Tracheal epithelial cell (primary cell): ENCODE measurements around the gene ADGRG2. TPM values are rescaled to one million over a fixed set of nuclear protein-coding genes. Genes with fewer than 3 reads are reported as not detected.

Experiments used
- total RNA-seq: library from RNA; depleted of rRNA; stranded (reverse); fragments of >200 nt; gene quantifications from 2 replicates; pipeline ENCODE4 v1.2.1, GENCODE V29; 2014

Gene ADGRG2
- under 0.01 and 0.21 TPM in 2 replicates for total RNA-seq

GRCh38 chrX:19121898-19122640, at the start of gene ADGRG2:
Gene ADGRG2, minus strand, starts transcription at chrX:19122468. Its CDS starts 53,634 bp downstream, at chrX:19068834.

GRCh38 chrX:18983666-18984380, 138.4 kb downstream of the ADGRG2 start, which contains the start of gene PHKA2:
Gene PHKA2, minus strand, starts transcription at chrX:18984114. Its CDS starts 182 bp downstream, at chrX:18983932.

Other genes starting within 250 kb of the ADGRG2 start
- 11.3 and 12.6 TPM in 2 replicates for gene PHKA2, start 138.4 kb downstream of the ADGRG2 start, total RNA-seq
- 58.4 and 75.9 TPM in 2 replicates for gene PDHA1, start 221.5 kb upstream of the ADGRG2 start, total RNA-seq